Measurements from ENCODE around the gene SCRN1. TPM values are rescaled to one million over a fixed set of nuclear protein-coding genes. Genes with fewer than 3 reads are reported as not detected.

SCRN1 gene
- total and polyA plus RNA-seq, 2 of the 13 experiments (the other 11 are each of a cell fraction or from before 2014, with no cell fraction given): 43.2 to 49.8 TPM

- TF ChIP-seq AHDC1 (CRISPR knock-in tag; IDR thresholded peaks at IDR 0.05; ENCODE audit: borderline replicate concordance) (0 out of 2 replicates have a peak, but pooled peaks have one; percentile 51), ZBTB8A (CRISPR knock-in tag; IDR thresholded peaks at IDR 0.05; ENCODE audit: borderline replicate concordance, low read depth) (no peak), ZMYM2 (CRISPR knock-in tag; IDR thresholded peaks at IDR 0.05) (no peak), HNF4G (IDR thresholded peaks at IDR 0.05; ENCODE audit: borderline replicate concordance, low read depth, low read length) (no peak), HNF4G (CRISPR knock-in tag; IDR thresholded peaks at IDR 0.05; ENCODE audit: borderline replicate concordance, low read depth) (no peak), BCL3 (CRISPR knock-in tag; IDR thresholded peaks at IDR 0.05) (peak; percentile 78; the same call in 1 of the 2 replicates), HMGXB3 (CRISPR knock-in tag; IDR thresholded peaks at IDR 0.05; ENCODE audit: borderline replicate concordance) (0 out of 2 replicates have a peak, but pooled peaks have one; percentile 20), HOXA9 (CRISPR knock-in tag; IDR thresholded peaks at IDR 0.05; ENCODE audit: borderline replicate concordance) (0 out of 2 replicates have a peak, but pooled peaks have one; percentile 31), ZNF781 (CRISPR knock-in tag; IDR thresholded peaks at IDR 0.05; ENCODE audit: borderline replicate concordance, not compliant biosample characterization) (no peak), MLLT10 (CRISPR knock-in tag; IDR thresholded peaks at IDR 0.05) (no peak), SAP130 (CRISPR knock-in tag; IDR thresholded peaks at IDR 0.05; ENCODE audit: low read depth) (peak; percentile 45)
These were observed 961 bp downstream of the SCRN1 start (continued) for GRCh38 chr7:29988424-29989256.

All from HepG2 (cell line).